Testis (tissue), 2 donors: ENCODE measurements around the gene IRAG1.

Source experiments
- CTCF ChIP-seq, 3 experiments: fragments of 450-650 bp in 2 of 3; fragments of 200-600 bp in 1 of 3; sonication (generic) in 1 of 3; IDR thresholded peaks; one replicate each; pipeline ENCODE4 v1.5.1; 2016 to 2019; ENCODE audit warnings: antibody characterized with exemption in 3 of 3, mild to moderate bottlenecking in 2 of 3, moderate library complexity in 1 of 3
- POLR2A ChIP-seq: fragments of 450-650 bp; IDR thresholded peaks from one replicate; pipeline ENCODE4 v1.6.1; 2017; ENCODE audit warnings: antibody characterized with exemption, mild to moderate bottlenecking, moderate library complexity

GRCh38 chr11:10728154-10728553, 34.6 kb upstream of the IRAG1 start:
- TF ChIP-seq POLR2A, result no peak
- no peak for TF ChIP-seq CTCF (IDR thresholded peaks at IDR 0.05)
